Measurements from ENCODE around the gene LUM. TPM values are rescaled to one million over a fixed set of nuclear protein-coding genes. Genes with fewer than 3 reads are reported as not detected.

Gene LUM
- total and polyA plus RNA-seq, 2 donors (not counting 3 experiments of a cell fraction or from before 2014, with no cell fraction given) = 0.29 to 1.9 TPM

- no peaks in the 10 kb centered on the region for H3K9me3 ChIP-seq (replicated peaks; ENCODE audit: control insufficient read depth, insufficient read depth, low read length)
- intact Hi-C loops (cut with micrococcal nuclease) = no loop called here
- H3K27ac ChIP-seq (ENCODE audit: insufficient read depth, low read depth, low read length) = no peak overlapping the region
- H3K4me1 ChIP-seq (ENCODE audit: control insufficient read depth, extremely low read depth, insufficient read depth, low read length) = peaks cover 14% of the 10 kb centered on the region
- dilution Hi-C loops (cut with MboI; ENCODE audit: extremely low pct_ligation_motif_present, low sequenced_read_pairs) = no loop called here
- H3K9me1 ChIP-seq (replicated peaks; ENCODE audit: control insufficient read depth, extremely low read depth, insufficient read depth, low read length) = no peaks in the 10 kb centered on the region
- H3K79me2 ChIP-seq (ENCODE audit: control insufficient read depth, insufficient read depth, low read length) = no peaks in the 10 kb centered on the region
- H4K20me1 ChIP-seq (replicated peaks; ENCODE audit: control insufficient read depth, extremely low read depth, insufficient read depth, low read length) = no peaks in the 10 kb centered on the region
- no peak overlapping the region for H3K4me3 ChIP-seq (replicated peaks in 1 of 3; ENCODE audit: insufficient read depth in 1 of 3, low read depth in 1 of 3, low read length in 3 of 3)
- no peak overlapping the region for H2AFZ ChIP-seq (ENCODE audit: low read depth, low read length)
- H3K4me2 ChIP-seq (ENCODE audit: insufficient read depth, low read length) = no peak overlapping the region
- peak; percentile 8 for DNase-seq (ENCODE audit: low read depth, low spot score)
- BruUV-seq (replicated peaks) = no TSS peak
- POLR2A ChIA-PET = no interaction called here
- no peak overlapping the region for H3K9ac ChIP-seq (replicated peaks; ENCODE audit: extremely low read depth, insufficient read depth, low read length)
- H3K27me3 ChIP-seq (ENCODE audit: control insufficient read depth in 2 of 2, insufficient read depth in 2 of 2, low read length in 2 of 2) = no peaks in the 10 kb centered on the region
- FAIRE-seq = peak; percentile 21
- CTCF ChIA-PET = interaction anchor here (1.0 kb wide), 1 partner anchor 182 kb away, joined by 3 read pairs; no protein-coding TSS in a partner anchor
- H3K36me3 ChIP-seq (ENCODE audit: control insufficient read depth in 2 of 2, extremely low read depth in 1 of 2, insufficient read depth in 2 of 2, low read length in 2 of 2) = no peaks in the 10 kb centered on the region
- TF ChIP-seq CTCF (IDR thresholded peaks at IDR 0.05; ENCODE audit: extremely low read depth in 1 of 2, insufficient read depth in 1 of 2, low read depth in 1 of 2, low read length in 2 of 2) (no peak), JUN (IDR thresholded peaks at IDR 0.05; ENCODE audit: borderline replicate concordance, insufficient read depth, insufficient read length, low read depth) (no peak)
These were observed 32.8 kb upstream of the LUM start for GRCh38 chr12:91144053-91144452.

GRCh38 chr12:91143206-91143605 is 31.9 kb upstream of the LUM start:
- Histone ChIP-seq H3K36me3 (ENCODE audit: control insufficient read depth in 2 of 2, extremely low read depth in 1 of 2, insufficient read depth in 2 of 2, low read length in 2 of 2) (no peaks in the 10 kb centered on the region), H3K79me2 (ENCODE audit: control insufficient read depth, insufficient read depth, low read length) (no peaks in the 10 kb centered on the region), H2AFZ (ENCODE audit: low read depth, low read length) (peak overlapping the region; percentile 44), H4K20me1 (replicated peaks; ENCODE audit: control insufficient read depth, extremely low read depth, insufficient read depth, low read length) (no peaks in the 10 kb centered on the region), H3K27me3 (ENCODE audit: control insufficient read depth in 2 of 2, insufficient read depth in 2 of 2, low read length in 2 of 2) (no peaks in the 10 kb centered on the region), H3K4me2 (ENCODE audit: insufficient read depth, low read length) (no peak overlapping the region), H3K4me1 (ENCODE audit: control insufficient read depth, extremely low read depth, insufficient read depth, low read length) (peaks cover 21% of the 10 kb centered on the region), H3K4me3 (replicated peaks in 1 of 3; ENCODE audit: insufficient read depth in 1 of 3, low read depth in 1 of 3, low read length in 3 of 3) (no peak overlapping the region), H3K27ac (ENCODE audit: insufficient read depth, low read depth, low read length) (no peak overlapping the region), H3K9ac (replicated peaks; ENCODE audit: extremely low read depth, insufficient read depth, low read length) (no peak overlapping the region), H3K9me3 (replicated peaks; ENCODE audit: control insufficient read depth, insufficient read depth, low read length) (no peaks in the 10 kb centered on the region), H3K9me1 (replicated peaks; ENCODE audit: control insufficient read depth, extremely low read depth, insufficient read depth, low read length) (no peaks in the 10 kb centered on the region)
- FAIRE-seq = no peak
- intact Hi-C loops (cut with micrococcal nuclease) = no loop called here
- TF ChIP-seq POLR2A (IDR thresholded peaks at IDR 0.05; ENCODE audit: low read depth, low read length) (no peak), GATA2 (IDR thresholded peaks at IDR 0.05; ENCODE audit: insufficient read depth, insufficient read length, low read depth, low read length) (no peak), CTCF (IDR thresholded peaks at IDR 0.05; ENCODE audit: extremely low read depth in 1 of 2, insufficient read depth in 1 of 2, low read depth in 1 of 2, low read length in 2 of 2) (no peak), FOS (IDR thresholded peaks at IDR 0.05; ENCODE audit: borderline replicate concordance, insufficient read depth, low read length) (no peak), JUN (IDR thresholded peaks at IDR 0.05; ENCODE audit: borderline replicate concordance, insufficient read depth, insufficient read length, low read depth) (no peak), EZH2 (IDR thresholded peaks at IDR 0.05; ENCODE audit: borderline replicate concordance, low read depth, low read length, severe bottlenecking) (no peak), MYC (IDR thresholded peaks at IDR 0.05; ENCODE audit: low read depth, low read length) (no peak), POLR2AphosphoS5 (IDR thresholded peaks at IDR 0.05; ENCODE audit: insufficient read depth, low read depth, low read length) (no peak), MAX (IDR thresholded peaks at IDR 0.05; ENCODE audit: insufficient read depth, insufficient read length) (no peak)
- ChIA-PET CTCF (interaction anchor here (1.0 kb wide), 1 partner anchor 183 kb away, joined by 3 read pairs; no protein-coding TSS in a partner anchor), POLR2A (no interaction called here)
- no TSS peak for BruUV-seq (replicated peaks)
- dilution Hi-C loops (cut with MboI; ENCODE audit: extremely low pct_ligation_motif_present, low sequenced_read_pairs) = no loop called here
- DNase-seq (ENCODE audit: low read depth, low spot score) = peak; percentile 37

Data from endothelial cell of umbilical vein (primary cell).